NCI-H1092 treated with DMSO at 0.1 percent for 48 hours (cell line): Measurements from ENCODE around the gene DHRS3.

Source experiments
- DNase-seq: peaks from one replicate; lab custom pipeline; 2025; lab: John Stamatoyannopoulos, UW

The DHRS3 gene

DNA sequence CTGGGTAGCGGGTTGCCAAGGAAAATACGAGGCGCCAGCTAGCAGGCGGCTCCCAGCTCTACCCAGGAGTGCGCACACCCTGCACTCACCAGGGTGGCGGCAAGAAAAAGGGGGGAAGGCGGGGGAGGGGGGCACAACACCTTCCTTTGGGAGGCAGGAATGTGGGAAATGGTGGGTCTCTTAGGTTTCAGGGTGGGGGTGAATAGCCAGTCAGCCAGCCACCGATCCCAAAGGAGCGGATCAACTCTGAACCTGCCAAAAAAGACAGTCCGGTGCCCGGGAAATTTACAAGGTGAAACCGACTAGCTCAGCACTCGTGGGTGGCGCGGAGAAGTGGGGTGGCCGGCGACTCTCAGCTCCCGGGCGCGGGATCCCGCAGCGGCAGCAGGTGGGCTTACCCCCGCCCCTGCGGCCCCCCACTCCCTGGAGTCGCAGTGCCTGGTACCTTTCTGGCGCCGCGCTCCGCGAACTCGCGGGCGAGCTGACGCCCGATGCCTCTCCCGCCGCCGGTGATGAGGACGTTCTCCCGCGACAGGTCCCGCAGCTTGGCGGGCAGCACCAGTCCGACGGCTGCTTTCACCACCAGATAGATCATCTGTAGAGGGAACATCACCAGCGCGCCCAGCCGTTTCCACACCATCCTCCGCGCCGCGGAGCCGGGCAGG lies 1.2 kb downstream of the DHRS3 start:
- peak; percentile 59 for DNase-seq

DNA sequence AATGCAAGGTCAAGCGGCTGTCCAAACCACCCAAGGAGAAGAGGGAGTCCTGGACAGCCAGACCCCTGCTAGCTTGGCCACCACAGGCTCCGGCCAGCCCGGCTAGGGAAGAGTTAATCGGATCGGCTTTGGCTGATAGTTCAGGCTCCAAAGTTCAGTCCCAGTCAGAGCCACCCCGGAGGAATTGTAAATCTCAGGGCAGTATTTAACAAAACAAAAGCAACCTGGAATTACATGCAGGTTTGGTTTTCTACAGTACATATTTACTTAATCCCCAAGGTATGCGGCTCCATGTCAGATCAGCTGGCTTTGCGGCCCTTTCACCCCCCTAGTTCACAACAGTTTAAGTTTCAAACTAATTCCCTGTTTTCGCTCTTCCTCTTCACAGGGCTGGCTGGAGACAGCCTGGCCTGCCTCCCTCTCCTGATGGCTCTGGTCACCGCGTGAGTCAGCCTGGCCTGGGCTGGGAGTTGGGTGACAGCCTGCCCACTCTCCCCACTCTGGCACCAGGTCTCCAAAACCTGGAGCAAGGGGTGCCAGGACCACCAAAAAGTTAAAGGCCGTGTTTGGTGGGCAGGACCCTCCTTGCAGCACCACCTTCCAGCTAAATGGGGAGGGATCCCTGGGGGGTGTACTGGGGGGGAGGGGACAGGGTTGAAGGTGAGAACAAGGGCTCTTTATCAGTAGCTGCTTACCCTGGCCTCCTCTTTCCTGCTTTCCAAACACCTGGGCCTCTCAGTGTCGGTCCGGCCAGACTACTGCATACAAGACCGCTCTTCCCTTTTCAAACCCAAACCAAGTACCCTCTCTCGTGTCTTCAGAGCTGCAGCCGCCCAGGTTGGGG lies 1.9 kb downstream of the DHRS3 start:
- peak; percentile 67 for DNase-seq

DNA sequence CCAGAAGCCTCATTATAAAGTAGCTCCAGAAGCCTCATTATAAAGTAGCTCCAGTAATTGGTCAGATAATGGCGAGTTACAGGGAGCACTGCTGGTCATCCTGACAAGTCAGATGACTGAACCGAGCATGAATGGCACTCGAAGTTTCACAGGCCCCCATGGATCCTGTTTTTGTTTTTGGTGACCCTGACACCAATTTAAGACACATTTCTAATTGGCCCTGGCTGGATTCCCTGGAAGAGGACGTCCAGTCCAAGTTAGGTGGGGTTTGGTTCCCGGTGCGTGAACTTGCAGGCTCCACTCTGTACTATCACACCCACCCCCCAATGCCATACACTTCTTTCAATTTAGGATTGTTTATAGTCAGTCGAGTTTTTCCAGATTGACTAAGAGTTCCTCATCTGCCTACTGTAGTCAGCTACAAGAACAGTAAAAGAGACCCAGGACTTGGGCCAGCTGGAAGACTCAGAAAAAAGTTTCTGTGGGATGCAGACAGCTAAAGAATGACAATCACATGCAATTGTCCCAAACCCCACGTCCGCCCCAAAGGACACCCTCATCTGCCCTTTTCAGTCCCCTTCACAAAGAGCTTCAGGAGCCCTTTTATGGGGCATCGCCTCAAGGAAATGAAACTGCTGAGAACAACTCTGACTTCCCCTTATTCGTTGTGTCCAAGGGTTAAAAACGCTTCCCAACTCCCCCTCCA lies 2.7 kb downstream of the DHRS3 start:
- no peak for DNase-seq

DNA sequence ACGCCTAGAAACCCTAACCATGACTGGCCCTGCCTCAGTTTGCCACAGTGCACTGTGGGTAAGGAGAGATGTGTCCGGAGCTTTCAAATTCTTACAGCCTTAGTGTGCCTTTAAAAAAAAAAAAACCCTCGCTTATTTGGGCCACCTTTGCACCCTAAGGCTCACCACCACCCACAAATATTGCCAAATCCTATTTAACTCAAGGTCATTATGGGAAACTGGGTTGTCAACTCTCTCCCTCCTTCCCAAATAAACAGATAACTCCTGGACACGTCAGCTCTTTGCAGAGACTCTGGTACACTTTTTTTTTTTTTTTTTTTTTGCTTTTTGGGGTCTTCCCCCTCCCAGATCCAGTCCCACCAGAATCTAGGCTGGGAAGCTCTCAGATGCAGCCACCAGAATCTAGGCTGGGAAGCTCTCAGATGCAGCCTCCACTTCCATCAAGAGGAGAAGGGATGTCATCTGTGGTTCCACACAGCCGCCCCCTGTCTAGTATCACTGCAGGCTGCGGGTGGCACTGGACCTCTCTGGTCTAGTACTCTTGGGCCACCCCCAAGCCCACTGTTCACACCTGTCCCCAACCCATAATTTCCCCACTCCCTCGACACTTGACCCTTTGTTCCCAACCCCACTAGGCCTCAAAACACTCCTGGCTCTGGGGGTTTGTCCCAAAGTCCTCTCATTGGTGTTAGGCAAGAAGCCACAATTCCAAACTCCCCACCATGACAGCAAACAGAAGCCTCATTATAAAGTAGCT lies 3.4 kb downstream of the DHRS3 start:
- DNase-seq: no peak

DNA sequence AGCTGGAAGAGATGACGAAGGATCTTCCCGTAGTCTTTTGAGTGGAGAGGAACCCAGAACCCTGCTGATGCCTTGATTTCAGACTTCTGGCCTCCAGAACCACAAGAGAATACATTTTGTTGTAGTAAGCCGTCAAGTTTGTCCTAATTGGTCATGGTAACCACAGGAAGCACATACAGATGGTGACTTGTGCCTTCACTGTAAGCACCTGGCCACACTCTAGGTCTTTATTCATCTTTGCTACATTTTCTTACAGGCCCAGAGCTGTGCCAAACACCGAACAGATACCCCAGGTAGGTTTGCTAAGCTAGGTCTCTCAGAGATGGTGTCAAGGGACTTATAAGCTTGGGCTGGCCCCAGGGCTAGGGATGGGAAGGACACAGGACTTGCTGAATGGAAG lies 4.8 kb downstream of the DHRS3 start:
- DNase-seq: no peak

DNA sequence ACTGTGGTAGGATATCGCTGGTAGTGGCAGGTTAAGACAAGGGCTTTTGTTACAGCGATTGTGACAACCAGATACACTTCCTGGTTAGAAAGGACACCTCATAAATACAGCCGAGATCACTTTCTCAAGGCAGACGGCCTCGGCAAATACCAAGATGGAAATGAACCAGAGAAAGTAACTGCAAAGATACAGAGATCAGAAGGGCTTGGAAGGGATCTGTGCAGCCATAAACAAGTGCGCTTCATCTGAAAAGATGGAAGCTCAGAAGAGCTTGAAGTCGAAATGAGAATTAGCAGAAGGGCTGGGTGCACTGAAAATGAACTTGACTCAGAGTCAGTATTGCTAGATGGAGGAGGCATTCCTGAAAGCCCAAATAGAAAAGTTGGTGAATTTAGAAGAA lies 7.1 kb downstream of the DHRS3 start:
- DNase-seq: no peak

DNA sequence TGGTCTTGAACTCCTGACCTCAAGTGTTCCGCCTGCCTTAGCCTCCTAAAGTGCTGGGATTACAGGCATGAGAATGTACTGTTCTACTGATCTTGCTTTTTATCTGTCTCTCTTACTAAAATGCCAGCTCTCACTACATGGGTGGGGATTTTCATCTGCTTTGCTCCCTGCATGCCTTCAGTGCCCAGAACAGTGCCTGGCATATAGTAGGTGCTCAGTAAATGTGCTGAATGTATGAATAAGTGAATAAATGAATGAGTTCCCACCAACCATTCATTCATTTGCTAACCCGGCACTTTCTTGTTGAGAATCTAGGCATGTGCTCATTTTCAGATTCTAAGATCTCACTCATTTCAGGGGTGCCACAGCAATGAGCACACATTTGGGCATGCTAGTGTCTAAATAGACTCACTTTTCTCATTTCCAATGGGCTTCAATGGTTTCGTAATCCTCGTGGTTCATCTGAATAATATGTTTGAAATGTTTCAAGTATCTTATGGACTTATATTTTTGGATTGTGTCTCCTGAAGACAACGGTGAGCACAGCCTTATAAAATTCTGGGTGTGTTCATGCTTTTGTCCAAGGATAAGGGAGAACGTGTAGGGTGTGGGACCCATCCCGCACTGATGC lies 7.6 kb downstream of the DHRS3 start:
- no peak for DNase-seq

DNA sequence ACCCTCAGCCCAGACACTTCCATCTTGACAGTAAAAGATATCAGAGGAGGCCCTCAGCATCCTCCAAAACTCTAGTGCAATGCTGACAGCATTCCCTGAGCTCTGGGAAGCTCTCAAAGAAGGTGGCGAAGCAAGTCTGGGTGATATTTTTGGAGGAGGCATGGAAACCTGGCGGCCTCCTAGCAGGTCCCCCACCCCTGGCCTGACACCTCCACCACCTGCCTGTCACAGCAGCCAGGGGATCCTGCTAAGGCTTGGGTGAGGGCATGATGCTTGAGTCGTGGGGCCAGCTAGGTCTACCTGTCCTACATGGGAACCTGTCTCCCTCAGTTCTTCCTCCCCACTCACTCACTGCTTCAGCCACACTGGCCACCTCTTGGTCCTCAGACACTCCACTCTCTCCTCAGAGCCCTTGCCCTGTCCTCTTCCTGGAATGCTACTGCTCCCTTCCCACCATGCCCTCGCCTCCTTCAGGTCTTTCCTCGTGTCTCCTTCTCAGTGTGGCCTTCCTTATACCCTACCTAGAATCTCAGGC lies 8.5 kb downstream of the DHRS3 start:
- DNase-seq: no peak

DNA sequence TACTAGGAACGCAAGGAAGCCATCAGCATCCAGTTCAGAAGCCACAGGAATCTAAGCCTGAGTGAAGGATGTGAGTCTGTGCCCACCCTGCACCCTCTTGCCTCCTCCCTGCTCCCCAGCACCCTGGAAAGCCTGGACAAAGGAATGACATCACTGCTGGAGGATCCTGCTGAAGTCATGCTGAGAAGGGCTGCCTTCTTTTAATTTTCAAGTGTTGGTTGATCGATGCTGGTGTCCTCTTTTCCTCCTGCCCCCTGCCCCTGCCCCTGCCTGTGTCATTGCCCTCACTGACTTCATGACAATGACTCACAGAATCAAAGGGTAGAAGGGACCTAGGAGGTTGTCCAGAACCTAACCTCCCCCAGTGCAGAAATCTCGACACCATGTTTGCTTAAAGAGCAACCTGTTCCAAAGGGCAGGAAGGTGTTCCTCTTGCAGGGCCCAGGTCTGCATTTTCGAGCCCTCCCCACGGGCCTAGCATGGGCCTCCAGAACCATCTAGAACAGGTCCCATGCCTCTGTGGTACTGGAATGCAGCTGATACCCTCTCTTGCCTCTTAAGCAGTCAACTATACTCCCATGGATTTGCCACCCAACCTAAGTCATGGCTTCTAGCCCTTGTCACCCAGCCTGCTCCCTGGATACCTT lies 9.6 kb downstream of the DHRS3 start:
- no peak for DNase-seq

DNA sequence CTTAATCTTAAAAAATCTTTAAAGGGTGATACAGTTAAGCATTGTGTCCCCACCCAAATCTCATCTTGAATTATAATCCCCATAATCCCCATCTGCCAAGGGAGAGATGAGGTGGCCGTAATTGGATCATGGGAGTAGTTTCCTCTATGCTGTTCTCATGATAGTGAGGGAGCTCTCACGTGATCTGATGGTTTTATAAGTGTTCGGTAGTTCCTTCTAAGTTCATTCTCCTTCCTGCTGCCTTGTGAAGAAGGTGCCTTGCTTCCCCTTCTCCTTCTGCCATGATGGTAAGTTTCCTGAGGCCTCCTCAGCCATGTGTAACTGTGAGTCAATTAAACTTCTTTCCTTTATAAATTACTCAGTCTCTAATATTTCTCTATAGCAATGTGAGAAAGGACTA lies 10.7 kb downstream of the DHRS3 start:
- DNase-seq: no peak

DNA sequence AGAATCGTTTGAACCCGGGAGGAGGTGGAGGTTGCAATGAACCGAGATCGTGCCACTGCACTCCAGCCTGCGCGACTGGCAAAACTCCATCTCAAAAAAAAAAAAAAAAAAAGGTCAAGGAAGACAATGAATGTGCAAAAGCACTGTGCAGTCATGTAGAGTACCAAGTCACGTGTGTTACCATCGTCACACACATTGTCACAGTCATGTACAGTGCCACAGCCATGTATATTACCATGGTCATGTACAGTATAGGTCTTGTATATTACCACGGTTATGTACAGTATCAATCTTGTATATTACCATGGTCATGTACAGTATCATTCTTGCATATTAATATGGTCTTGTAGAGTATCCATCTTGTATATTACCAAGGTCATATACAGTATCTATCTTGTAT lies 13.0 kb downstream of the DHRS3 start:
- no peak for DNase-seq

DNA sequence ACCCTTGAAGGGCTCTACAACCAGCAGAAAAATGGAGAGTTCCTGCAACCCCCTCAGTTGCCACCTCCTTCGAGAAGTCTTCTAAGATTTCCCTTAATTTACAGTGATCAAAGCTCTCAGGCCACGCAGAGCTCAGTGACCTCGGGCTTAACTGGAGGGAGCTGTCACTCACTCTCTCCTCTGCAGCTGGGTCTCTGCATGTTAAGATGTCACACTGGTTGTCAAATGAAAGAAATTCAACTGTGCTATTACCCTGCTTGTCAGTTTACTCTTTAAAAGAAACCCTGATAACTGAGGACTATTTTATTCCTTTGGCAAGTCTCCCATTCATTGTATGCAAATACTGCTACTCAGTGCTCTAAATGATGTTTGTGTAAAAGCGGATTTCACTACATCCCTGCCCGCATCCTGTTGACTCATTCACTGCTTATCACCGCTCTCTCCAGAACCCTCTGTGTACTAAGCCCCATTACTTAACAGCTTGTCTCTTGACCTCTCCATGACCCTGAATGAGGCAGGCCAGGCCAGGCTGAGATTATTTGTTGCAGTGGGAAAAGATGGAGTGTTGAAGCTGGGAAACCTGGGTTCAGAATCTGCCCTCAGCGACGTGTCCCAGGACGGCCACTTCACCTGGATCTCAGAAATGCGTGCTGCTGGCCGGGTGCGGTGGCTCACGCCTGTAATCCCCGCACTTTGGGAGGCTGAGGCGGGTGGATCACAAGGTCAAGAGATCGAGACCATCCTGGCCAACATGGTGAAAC lies 13.7 kb downstream of the DHRS3 start:
- peak; percentile 43 for DNase-seq

DNA sequence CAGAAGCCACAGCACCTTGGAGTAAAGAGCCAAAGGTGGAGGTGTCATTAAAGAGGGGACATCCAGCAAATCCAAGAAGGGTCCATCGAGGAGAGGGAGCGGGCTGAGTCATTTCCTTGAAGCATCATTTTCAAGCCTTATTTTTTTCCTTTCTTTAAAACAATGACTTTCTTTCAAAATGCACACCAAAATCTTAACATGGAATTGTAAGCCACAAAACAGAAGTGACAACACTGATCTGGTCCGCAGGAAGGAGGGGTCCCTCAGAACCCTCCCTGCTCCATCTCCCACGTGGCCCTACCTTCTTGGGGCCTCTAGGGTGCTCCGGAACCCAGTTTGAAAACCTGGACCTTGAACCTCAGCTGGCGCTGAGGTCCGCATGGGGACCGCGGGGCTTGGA lies 14.8 kb downstream of the DHRS3 start:
- DNase-seq: no peak

DNA sequence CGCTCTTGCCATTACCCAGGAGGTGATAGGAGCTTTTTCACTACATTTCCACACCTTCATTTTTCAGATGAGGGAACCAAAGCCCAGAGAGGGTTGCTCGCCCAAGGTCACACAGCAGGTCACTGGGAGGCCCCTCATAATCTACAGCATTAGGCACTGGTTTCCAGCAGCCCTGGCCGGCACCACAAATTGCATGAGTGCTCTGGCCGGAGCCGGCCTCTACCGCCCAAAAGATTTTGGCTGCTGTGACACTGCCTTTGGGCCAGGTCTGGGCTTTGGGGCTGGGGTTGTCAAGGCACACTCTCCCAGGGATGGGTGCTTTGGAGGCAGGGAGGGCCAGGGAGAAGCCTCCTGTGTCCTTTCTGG lies 15.4 kb downstream of the DHRS3 start:
- DNase-seq: no peak

DNA sequence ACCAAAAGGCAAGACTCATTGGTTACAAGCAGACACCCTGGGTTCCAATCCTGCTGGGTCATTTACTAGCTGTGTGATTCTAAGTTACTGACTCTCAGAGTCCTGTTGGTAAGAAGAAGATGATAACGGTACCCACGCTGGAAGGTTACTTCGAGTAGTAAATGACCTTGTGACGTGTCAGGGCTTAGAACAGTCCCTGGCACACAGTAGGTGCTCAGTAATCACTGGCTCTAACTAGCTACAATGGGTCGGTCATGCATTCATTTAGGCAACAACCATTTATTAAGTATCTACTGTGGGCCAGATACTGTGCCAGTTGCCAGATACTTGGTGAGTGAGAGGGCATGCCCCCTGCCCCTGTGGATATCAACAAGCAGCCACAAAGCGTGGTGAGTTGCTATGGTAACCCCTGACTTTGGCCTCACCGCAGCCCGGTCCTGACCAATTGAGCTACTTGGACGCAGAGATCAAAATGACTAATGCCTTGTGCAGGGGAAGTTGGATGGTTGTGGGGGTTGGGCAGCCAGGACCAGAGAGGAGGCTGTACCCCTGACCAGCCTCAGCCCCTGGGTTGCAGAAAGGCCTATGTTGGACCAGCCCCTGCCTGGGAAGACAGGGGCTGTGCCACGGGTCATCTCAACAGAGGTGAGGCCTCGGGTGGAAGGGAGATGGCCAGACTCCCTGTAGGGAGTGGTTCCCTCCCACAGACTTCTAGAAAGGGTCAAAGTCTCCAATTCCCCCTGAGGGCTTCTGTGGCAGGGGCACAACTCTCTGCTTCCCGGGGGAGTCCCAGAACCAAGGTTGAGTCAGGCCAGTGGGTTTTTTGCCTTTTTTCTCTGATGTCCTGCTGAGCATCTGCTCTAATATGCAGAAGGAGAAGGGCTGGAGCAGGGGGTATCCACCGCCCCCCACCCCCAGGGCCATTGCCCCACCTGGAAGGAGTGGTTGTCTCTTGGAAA lies 16.0 kb downstream of the DHRS3 start:
- DNase-seq: no peak

DNA sequence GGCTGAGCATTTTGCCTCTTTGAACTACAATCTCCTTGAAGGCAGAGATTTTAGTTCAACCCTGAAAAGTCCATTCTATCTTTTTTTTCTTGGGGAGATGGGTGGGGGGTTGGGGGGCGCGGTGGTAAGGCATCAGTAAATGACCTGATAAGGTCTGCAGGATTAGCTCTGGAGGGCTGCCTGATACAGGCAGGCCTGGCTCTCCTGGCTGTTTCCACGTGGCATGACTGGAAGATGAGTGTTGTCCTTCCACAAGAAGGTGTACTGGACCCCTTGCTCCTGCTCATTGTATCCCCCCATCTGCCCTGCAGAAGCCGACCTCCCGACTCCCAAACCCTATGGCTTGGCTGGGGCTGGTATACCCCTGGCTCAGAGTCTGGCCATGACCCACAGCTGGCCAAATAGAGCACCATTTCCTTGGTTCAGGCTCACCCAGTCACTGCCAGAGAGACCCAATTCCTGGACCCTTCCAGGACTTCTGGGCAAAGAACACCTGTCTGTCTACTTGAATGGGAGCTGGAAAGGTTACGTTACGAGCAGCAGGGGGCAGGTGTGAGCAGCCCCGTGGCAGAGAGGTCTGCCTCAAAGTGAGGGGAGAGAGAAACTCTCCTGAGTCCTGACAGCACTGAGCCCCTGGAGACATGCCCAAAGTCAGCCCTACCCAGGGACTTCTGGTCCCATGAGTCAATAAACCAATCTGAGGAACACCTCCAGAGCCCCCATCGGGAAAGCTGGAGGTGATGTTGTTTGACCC lies 17.0 kb downstream of the DHRS3 start:
- no peak for DNase-seq

DNA sequence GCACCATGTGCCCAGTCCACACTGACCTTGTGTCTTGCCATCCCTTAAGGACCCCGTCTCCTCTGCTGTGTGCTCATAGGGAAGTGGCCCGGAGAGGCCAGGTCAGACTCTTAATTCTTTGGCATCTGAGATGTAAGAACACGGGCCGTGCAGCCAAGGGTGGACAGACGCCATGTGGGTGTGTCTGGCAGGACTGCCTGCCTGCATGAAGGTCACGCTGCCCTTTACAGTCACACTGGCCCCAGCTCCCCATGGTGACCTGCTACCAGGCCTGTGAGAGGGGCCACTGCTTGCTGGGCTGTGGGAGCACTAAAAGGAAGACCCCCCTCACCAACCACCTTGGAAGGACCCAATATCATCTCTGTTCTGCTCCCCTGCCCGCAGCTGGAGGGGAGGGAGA lies 17.7 kb downstream of the DHRS3 start:
- DNase-seq: no peak

DNA sequence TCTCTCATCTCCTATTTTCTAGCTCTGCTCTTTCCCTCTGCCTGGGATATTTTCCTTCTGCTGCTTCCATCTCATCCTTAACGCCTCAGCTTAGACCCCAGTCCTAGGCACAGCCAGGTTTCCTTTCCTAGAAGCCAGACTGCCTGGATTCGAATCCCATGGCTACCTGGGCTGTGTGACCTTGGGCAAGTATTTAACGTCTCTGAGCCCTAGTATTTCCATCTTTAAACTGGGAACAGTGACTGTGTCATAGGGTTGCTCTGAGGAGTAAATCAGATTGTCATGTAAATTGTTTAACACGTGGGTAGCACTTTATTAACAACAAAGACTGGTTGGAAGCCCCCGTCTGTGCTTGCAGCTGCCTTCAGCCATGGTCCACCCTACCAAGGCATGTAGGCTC lies 18.4 kb downstream of the DHRS3 start:
- DNase-seq: no peak
